Bronchial epithelial cell (primary cell): ENCODE measurements around the gene TAL1. TPM values are rescaled to one million over a fixed set of nuclear protein-coding genes. Genes with fewer than 3 reads are reported as not detected.
"Not testable (repeated sequence)": the region's sequence is repeated elsewhere in the genome, so short reads cannot be mapped to it uniquely, and the experiment has no call there.

ENCODE experiments used
- DNase-seq: peaks from one replicate; pipeline ENCODE4 v3.0.0-alpha.2; 2010; ENCODE audit warnings: low read depth
- FAIRE-seq: peaks from 2 replicates; lab custom pipeline; 2011; peaks lifted over from hg19 to GRCh38; lab: Jason Lieb, UNC
- H3K27me3 ChIP-seq: 2 replicates; pipeline ENCODE4 v1.5.1; 2011; ENCODE audit warnings: low read length; ENCODE audit not compliant: control insufficient read depth, insufficient read depth
- H3K36me3 ChIP-seq: 2 replicates; pipeline ENCODE4 v1.5.1; 2011; ENCODE audit warnings: low read length; ENCODE audit not compliant: control insufficient read depth, insufficient read depth
- H3K4me3 ChIP-seq: 2 replicates; pipeline ENCODE4 v1.5.1; 2011; ENCODE audit warnings: mild to moderate bottlenecking, low read depth, low read length, control low read depth
- CTCF ChIP-seq: IDR thresholded peaks from 2 replicates; pipeline ENCODE4 v1.5.1; 2011; ENCODE audit warnings: mild to moderate bottlenecking, moderate library complexity, low read length, control low read depth, inconsistent platforms; ENCODE audit not compliant: insufficient read depth, severe bottlenecking
- total RNA-seq: library from RNA; depleted of rRNA; stranded (reverse); fragments of >200 nt; gene quantifications from 2 replicates; pipeline ENCODE4 v1.2.1, GENCODE V29; 2014

The TAL1 gene
- total RNA-seq, 1 donor from 2014 or later: not detected

- Histone ChIP-seq H3K36me3 (no peaks in the 10 kb centered on the region), H3K4me3 (no peak overlapping the region), H3K27me3 (peaks cover 2% of the 10 kb centered on the region)
- no peak for TF ChIP-seq CTCF
- DNase-seq (no peak), FAIRE-seq (no peak)
Measured at GRCh38 chr1:47205918-47206317, 26.1 kb downstream of the TAL1 start.

GRCh38 chr1:47203504-47203903 lies 28.5 kb downstream of the TAL1 start:
- H3K4me3 ChIP-seq, H3K27me3 ChIP-seq, H3K36me3 ChIP-seq, DNase-seq, FAIRE-seq: not testable (repeated sequence)

- Histone ChIP-seq H3K4me3 (no peak overlapping the region), H3K36me3 (no peaks in the 10 kb centered on the region), H3K27me3 (peaks cover 5% of the 10 kb centered on the region)
- no peak for TF ChIP-seq CTCF
- FAIRE-seq: no peak
- DNase-seq: no peak
Measured at GRCh38 chr1:47201179-47201578, 30.8 kb downstream of the TAL1 start.

- Histone ChIP-seq H3K4me3 (no peak overlapping the region), H3K36me3 (no peaks in the 10 kb centered on the region), H3K27me3 (peaks cover 3% of the 10 kb centered on the region)
- no peak for TF ChIP-seq CTCF
- FAIRE-seq: no peak
- no peak for DNase-seq
Measured at GRCh38 chr1:47198214-47198613, 33.8 kb downstream of the TAL1 start.

- TF ChIP-seq CTCF: no peak
- no peak overlapping the region for H3K4me3 ChIP-seq
- H3K36me3 ChIP-seq: no peaks in the 10 kb centered on the region
- no peak for FAIRE-seq
- no peak for DNase-seq
- H3K27me3 ChIP-seq: peaks cover 3% of the 10 kb centered on the region
Measured at GRCh38 chr1:47196622-47197021, 35.4 kb downstream of the TAL1 start.

GRCh38 chr1:47195981-47196380 lies 36.0 kb downstream of the TAL1 start:
- not testable (repeated sequence) for FAIRE-seq, DNase-seq, H3K4me3 ChIP-seq, H3K27me3 ChIP-seq, H3K36me3 ChIP-seq

- H3K36me3 ChIP-seq: no peaks in the 10 kb centered on the region
- DNase-seq (no peak), FAIRE-seq (no peak)
- TF ChIP-seq CTCF: no peak
- peaks cover 3% of the 10 kb centered on the region for H3K27me3 ChIP-seq
- H3K4me3 ChIP-seq: no peak overlapping the region
Measured at GRCh38 chr1:47194311-47194710, 37.7 kb downstream of the TAL1 start.

GRCh38 chr1:47193496-47193895 lies 38.5 kb downstream of the TAL1 start:
- not testable (repeated sequence) for DNase-seq, H3K27me3 ChIP-seq, FAIRE-seq, H3K4me3 ChIP-seq, H3K36me3 ChIP-seq
